ENCODE data around the gene SND1.

SND1 gene

DNA sequence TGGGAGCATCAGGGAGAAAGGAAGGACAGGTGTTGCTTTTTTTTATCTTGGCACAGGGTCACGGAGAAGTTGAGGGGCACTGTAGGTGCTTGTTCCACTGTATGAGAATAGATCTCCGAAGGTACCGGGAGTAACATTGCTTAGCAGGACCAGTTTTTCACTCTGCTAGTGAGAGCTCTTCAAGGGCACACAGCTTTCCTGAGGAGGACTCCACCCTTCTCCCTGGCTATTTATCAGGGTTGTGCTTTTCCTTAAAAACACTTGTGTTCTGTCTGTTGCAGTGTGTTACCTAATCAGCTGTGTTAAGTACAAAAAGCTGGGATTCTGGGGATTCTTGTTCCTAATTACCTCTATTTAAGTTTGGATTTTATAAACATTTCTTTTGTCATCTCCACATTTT is 160.5 kb downstream of the SND1 start:
- no peak overlapping the region for H3K4me3 ChIP-seq (ENCODE audit: low read depth in 1 of 2, low read length in 2 of 2)
- H3K27me3 ChIP-seq (ENCODE audit: control insufficient read depth in 1 of 2, insufficient read depth in 2 of 2, low read length in 2 of 2) = no peaks in the 10 kb centered on the region
- H3K4me1 ChIP-seq (ENCODE audit: insufficient read depth, low read length) = peaks cover 8% of the 10 kb centered on the region
- no peaks in the 10 kb centered on the region for H3K9me3 ChIP-seq (ENCODE audit: low read length)
- H3K36me3 ChIP-seq (ENCODE audit: insufficient read depth, low read length) = peaks cover 3% of the 10 kb centered on the region
- no peak overlapping the region for H3K27ac ChIP-seq (ENCODE audit: low read depth, low read length)
- H3K9ac ChIP-seq (ENCODE audit: low read length) = no peak overlapping the region

DNA sequence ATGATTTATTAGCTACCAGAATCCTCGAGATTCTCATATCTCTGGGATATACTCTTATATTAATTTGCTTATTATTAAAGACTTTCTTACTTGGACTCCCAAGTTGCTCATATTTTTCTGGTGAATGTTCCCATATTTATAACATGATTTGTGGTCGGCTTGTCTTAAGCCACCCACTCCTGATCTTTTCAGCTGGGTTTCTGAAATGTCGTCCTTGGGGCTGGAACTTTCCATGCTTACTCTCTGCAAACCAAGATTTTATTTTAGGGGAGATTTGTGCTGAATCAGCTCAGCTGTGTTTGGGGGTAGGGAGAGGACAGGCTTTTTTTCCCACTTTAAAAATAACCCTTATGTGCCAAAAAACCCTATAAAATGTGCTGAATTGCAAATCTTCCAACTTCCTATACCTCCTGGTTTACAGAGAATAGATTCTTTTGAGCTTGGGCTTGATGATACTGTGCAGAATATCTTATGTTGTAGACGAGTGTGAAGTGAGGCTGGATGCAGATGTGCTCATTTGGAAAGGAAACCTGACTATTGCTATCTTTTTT is 162.1 kb downstream of the SND1 start:
- Histone ChIP-seq H3K4me3 (ENCODE audit: low read depth in 1 of 2, low read length in 2 of 2) (no peak overlapping the region), H3K36me3 (ENCODE audit: insufficient read depth, low read length) (no peaks in the 10 kb centered on the region), H3K9ac (ENCODE audit: low read length) (no peak overlapping the region), H3K9me3 (ENCODE audit: low read length) (no peaks in the 10 kb centered on the region), H3K4me1 (ENCODE audit: insufficient read depth, low read length) (peaks cover 8% of the 10 kb centered on the region), H3K27ac (ENCODE audit: low read depth, low read length) (no peak overlapping the region), H3K27me3 (ENCODE audit: control insufficient read depth in 1 of 2, insufficient read depth in 2 of 2, low read length in 2 of 2) (no peaks in the 10 kb centered on the region)

DNA sequence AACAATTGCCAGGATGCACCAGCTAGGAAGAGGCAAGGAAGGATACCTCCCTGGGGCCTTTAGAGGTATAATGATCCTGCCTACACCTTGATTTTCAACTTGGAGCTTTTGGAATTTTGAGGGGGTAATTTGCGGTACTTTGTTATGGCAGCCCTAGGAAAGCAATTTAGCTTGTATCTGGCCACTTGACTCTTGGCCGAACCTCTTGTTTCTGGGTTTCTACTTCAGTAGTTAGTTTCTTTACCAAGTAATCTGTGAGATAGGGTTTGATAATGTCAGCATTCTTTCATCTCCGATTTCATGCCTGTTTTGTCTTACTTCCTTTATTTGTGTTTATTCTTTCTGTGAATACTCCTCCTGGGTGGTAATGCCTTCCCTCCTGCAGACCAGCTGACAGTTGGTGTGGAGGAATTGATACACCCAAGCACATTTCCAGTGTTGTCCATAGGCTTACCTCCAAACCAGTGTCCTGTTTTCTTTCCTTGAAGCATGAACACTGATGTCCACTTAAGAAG is 163.7 kb downstream of the SND1 start:
- Histone ChIP-seq H3K9me3 (ENCODE audit: low read length) (no peaks in the 10 kb centered on the region), H3K4me3 (ENCODE audit: low read depth in 1 of 2, low read length in 2 of 2) (no peak overlapping the region), H3K36me3 (ENCODE audit: insufficient read depth, low read length) (no peaks in the 10 kb centered on the region), H3K9ac (ENCODE audit: low read length) (no peak overlapping the region), H3K27me3 (ENCODE audit: control insufficient read depth in 1 of 2, insufficient read depth in 2 of 2, low read length in 2 of 2) (no peaks in the 10 kb centered on the region), H3K27ac (ENCODE audit: low read depth, low read length) (no peak overlapping the region), H3K4me1 (ENCODE audit: insufficient read depth, low read length) (peaks cover 8% of the 10 kb centered on the region)

DNA sequence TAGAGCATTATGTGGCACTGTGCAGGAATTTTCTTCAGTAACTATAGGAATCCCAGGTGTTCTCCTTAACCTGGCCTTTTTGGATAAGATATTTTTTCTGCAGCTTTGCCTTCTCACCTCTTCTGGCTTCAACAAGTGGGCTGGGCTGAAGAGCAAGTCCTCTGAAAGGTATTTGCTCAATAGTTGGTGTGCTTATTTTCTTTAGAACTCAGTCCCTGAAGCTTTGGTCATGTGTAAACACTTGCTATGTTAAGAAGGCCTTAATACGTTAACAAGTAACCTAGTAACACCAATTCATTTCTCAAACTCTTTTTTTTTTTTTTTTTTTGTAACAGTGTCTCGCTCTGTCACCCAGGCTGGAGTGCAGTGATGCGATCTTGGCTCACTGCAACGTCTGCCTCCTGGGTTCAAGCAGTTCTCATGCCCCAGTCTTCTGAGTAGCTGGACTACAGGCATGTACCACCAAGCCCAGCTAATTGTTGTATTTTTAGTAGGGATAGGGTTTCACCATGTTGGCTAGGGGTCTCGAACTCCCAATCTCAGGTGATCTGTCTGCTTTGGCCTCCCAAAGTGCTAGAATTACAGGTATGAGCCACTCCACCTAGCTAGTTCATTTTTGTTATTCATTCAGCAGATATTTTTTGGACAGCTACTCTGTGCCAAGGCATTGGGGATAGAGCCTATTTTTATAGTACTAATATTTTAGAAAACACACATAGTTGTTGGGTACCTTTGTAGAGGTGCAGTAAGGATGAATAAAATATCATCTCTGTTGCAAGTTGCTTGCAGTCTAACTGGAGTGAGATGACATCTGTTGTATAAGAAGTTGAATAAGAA is 164.6 kb downstream of the SND1 start:
- no peaks in the 10 kb centered on the region for H3K27me3 ChIP-seq (ENCODE audit: control insufficient read depth in 1 of 2, insufficient read depth in 2 of 2, low read length in 2 of 2)
- no peaks in the 10 kb centered on the region for H3K9me3 ChIP-seq (ENCODE audit: low read length)
- peaks cover 8% of the 10 kb centered on the region for H3K4me1 ChIP-seq (ENCODE audit: insufficient read depth, low read length)
- no peak overlapping the region for H3K9ac ChIP-seq (ENCODE audit: low read length)
- H3K4me3 ChIP-seq (ENCODE audit: low read depth in 1 of 2, low read length in 2 of 2) = no peak overlapping the region
- no peaks in the 10 kb centered on the region for H3K36me3 ChIP-seq (ENCODE audit: insufficient read depth, low read length)
- no peak overlapping the region for H3K27ac ChIP-seq (ENCODE audit: low read depth, low read length)

DNA sequence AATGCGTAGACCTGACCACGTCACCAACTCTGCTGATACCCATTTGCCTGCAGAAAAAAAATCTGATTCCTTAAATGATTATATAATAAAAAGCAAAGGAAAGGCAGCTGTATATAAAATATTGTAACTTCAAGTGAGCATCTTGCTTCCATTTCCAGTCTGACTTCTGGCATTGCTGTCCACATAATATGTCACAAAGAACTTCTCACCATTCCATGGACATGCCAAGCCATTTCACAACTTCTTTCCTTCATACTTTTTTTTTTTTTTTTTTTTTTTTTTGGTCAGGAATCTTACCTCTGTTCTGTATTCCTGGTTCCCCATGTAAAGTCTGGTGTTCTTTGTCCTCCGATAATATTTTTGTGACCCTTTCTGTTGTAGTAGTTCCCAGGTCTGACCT is 165.5 kb downstream of the SND1 start:
- no peak overlapping the region for H3K4me3 ChIP-seq (ENCODE audit: low read depth in 1 of 2, low read length in 2 of 2)
- no peak overlapping the region for H3K27ac ChIP-seq (ENCODE audit: low read depth, low read length)
- H3K9ac ChIP-seq (ENCODE audit: low read length) = no peak overlapping the region
- no peaks in the 10 kb centered on the region for H3K36me3 ChIP-seq (ENCODE audit: insufficient read depth, low read length)
- no peaks in the 10 kb centered on the region for H3K9me3 ChIP-seq (ENCODE audit: low read length)
- peaks cover 6% of the 10 kb centered on the region for H3K4me1 ChIP-seq (ENCODE audit: insufficient read depth, low read length)
- no peaks in the 10 kb centered on the region for H3K27me3 ChIP-seq (ENCODE audit: control insufficient read depth in 1 of 2, insufficient read depth in 2 of 2, low read length in 2 of 2)

DNA sequence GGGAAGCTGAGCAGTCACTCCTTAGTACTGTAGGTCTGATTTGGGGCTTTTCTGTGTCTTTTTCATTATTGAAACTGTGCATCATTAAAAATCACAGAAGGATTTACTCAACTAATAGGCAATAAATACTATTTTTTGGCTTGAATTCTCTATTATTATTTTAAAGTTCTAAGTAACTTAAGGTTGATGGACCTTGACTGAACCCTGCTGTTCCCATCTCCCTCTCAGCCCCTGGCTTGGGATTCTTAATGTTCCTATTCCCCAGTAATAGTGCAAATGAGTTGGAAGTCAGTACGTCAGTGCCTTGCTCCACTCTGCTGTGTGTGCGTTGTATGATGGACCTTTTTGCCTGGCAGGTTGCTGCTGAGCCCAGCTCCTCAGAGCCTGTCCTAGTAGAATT is 166.3 kb downstream of the SND1 start:
- Histone ChIP-seq H3K4me3 (ENCODE audit: low read depth in 1 of 2, low read length in 2 of 2) (no peak overlapping the region), H3K4me1 (ENCODE audit: insufficient read depth, low read length) (no peaks in the 10 kb centered on the region), H3K9ac (ENCODE audit: low read length) (no peak overlapping the region), H3K9me3 (ENCODE audit: low read length) (no peaks in the 10 kb centered on the region), H3K36me3 (ENCODE audit: insufficient read depth, low read length) (no peaks in the 10 kb centered on the region), H3K27ac (ENCODE audit: low read depth, low read length) (no peak overlapping the region), H3K27me3 (ENCODE audit: control insufficient read depth in 1 of 2, insufficient read depth in 2 of 2, low read length in 2 of 2) (no peaks in the 10 kb centered on the region)

DNA sequence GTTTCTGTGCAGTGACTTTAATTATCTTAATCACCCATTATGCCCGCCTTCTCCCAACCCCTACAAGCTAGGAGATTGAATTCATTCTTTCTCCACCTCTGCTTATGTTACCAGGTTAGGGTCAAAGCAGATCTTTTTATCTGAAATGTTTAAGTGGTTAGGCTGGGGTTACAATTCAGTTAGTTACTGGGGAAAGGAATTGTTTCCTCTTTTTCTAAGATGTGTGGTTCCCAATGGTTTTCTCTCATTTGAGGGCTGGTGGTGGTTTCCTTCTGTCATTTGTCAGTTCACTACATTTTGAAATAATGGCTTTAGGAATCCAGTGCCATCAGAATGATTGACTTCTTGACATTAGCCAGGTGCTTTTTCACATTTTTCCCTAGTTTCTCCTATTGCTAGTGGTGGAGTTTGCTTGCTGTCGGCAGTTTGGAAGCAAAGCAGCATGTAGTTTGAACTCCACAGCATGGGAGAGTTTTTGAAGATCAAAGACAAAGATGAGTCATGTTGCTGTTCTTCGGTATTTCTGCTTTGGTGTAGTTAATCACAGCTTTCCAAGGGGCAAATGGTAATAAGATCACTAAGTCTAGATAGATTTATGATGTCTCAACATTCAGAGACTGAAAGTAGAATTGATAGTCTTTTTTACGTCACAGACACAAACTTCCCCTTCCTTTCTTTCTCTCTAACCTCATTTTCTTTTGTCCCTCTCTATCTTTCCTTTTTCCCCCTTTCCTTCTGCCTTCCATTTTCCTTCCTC is 168.2 kb downstream of the SND1 start:
- no peaks in the 10 kb centered on the region for H3K36me3 ChIP-seq (ENCODE audit: insufficient read depth, low read length)
- no peak overlapping the region for H3K9ac ChIP-seq (ENCODE audit: low read length)
- no peak overlapping the region for H3K27ac ChIP-seq (ENCODE audit: low read depth, low read length)
- H3K4me3 ChIP-seq (ENCODE audit: low read depth in 1 of 2, low read length in 2 of 2) = no peak overlapping the region
- no peaks in the 10 kb centered on the region for H3K27me3 ChIP-seq (ENCODE audit: control insufficient read depth in 1 of 2, insufficient read depth in 2 of 2, low read length in 2 of 2)
- no peaks in the 10 kb centered on the region for H3K9me3 ChIP-seq (ENCODE audit: low read length)
- no peaks in the 10 kb centered on the region for H3K4me1 ChIP-seq (ENCODE audit: insufficient read depth, low read length)

DNA sequence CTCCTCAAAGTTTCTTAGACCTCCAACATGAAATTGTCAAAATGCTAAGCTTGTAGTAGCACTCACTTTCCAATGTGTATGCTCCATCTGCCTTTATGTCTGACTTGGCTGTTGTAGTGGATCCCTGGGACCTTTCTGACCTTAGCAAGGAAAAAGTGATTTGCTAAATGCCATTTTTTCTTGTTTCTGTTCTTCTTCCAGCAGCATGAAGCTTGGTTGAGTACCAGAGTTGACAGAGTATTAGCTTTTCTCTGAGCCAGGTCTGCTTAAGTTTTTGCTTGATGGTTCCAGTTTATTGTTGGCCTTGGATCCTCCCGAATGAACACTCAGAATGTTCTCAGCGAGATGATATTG is 168.7 kb downstream of the SND1 start:
- Histone ChIP-seq H3K36me3 (ENCODE audit: insufficient read depth, low read length) (no peaks in the 10 kb centered on the region), H3K9me3 (ENCODE audit: low read length) (no peaks in the 10 kb centered on the region), H3K4me3 (ENCODE audit: low read depth in 1 of 2, low read length in 2 of 2) (no peak overlapping the region), H3K27me3 (ENCODE audit: control insufficient read depth in 1 of 2, insufficient read depth in 2 of 2, low read length in 2 of 2) (no peaks in the 10 kb centered on the region), H3K4me1 (ENCODE audit: insufficient read depth, low read length) (no peaks in the 10 kb centered on the region), H3K27ac (ENCODE audit: low read depth, low read length) (no peak overlapping the region), H3K9ac (ENCODE audit: low read length) (no peak overlapping the region)

DNA sequence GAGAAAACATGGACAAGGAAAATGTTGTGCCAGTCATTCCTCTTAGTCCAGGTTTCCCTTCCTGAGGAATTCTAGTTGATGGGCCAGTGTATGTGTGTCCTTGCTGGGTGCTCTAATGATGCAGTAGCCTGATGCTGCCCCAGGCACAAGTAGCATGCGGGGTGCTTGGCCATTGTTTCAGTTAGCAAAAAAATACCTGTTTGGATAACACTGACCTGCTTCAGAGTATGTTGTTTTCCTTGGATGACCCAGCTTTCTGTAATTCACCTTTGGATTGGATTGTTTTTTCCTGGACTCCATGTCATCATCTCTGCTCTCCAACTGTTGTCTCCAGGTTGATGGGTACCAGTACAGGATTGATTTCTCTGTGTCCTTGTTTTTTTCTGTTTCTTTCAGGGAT is 169.2 kb downstream of the SND1 start:
- no peaks in the 10 kb centered on the region for H3K27me3 ChIP-seq (ENCODE audit: control insufficient read depth in 1 of 2, insufficient read depth in 2 of 2, low read length in 2 of 2)
- H3K36me3 ChIP-seq (ENCODE audit: insufficient read depth, low read length) = no peaks in the 10 kb centered on the region
- H3K9ac ChIP-seq (ENCODE audit: low read length) = no peak overlapping the region
- no peak overlapping the region for H3K27ac ChIP-seq (ENCODE audit: low read depth, low read length)
- no peak overlapping the region for H3K4me3 ChIP-seq (ENCODE audit: low read depth in 1 of 2, low read length in 2 of 2)
- H3K9me3 ChIP-seq (ENCODE audit: low read length) = no peaks in the 10 kb centered on the region
- H3K4me1 ChIP-seq (ENCODE audit: insufficient read depth, low read length) = no peaks in the 10 kb centered on the region

DNA sequence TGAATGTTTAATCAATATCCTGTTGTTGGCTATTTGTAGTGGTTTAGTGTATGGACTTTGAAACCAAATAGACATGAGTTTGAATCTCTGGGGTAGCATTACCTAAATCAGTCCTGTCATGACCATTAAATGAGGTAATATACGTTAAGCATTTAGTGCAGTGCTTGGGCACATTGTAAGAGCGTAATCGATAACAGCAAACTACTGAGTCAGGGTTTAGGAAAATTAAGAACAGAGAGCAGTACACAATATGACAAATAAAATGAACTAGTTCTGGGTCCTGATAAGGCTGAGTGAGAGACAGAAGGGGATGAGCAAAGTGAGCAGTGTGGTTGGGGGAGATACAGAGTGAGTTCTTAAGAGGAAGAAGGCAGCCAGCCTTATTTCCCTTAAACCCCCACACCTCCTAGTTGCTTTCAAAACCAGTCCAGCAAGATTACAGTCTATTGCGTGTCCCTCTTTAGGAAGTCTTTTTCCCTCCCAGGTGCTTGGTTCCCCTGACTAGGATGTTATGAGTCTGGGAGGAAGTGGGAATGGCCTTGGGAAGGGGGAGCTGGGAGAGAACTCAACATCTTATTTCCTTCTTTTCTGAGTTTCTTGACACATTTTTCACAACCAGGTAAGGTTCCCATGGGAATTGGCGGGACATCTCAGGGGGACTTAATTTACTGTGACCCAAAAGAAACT is 171.0 kb downstream of the SND1 start:
- no peaks in the 10 kb centered on the region for H3K27me3 ChIP-seq (ENCODE audit: control insufficient read depth in 1 of 2, insufficient read depth in 2 of 2, low read length in 2 of 2)
- H3K27ac ChIP-seq (ENCODE audit: low read depth, low read length) = no peak overlapping the region

DNA sequence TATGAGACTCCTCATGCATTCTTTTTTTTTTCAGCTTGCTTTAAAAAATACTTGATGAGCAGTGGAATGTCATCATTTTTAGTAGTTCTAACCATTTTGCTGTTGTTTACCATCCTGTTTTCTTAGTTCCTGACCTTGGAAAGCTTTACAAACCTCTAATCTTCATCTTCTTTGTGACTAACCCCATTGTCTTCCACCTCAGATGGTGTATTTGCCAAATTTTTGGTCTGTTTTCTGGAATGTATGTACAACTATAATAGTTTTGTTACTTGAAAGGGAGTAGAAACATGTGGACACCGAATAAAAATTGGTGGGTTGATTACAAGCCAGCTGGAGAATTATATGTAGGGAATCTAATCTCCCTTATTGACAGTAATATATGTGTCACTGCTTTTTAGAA is 172.7 kb downstream of the SND1 start:
- Histone ChIP-seq H3K27ac (ENCODE audit: low read depth, low read length) (no peak overlapping the region), H3K4me1 (ENCODE audit: insufficient read depth, low read length) (no peaks in the 10 kb centered on the region), H3K4me3 (ENCODE audit: low read depth in 1 of 2, low read length in 2 of 2) (no peak overlapping the region), H3K27me3 (ENCODE audit: control insufficient read depth in 1 of 2, insufficient read depth in 2 of 2, low read length in 2 of 2) (no peaks in the 10 kb centered on the region), H3K36me3 (ENCODE audit: insufficient read depth, low read length) (no peaks in the 10 kb centered on the region), H3K9me3 (ENCODE audit: low read length) (no peaks in the 10 kb centered on the region), H3K9ac (ENCODE audit: low read length) (no peak overlapping the region)

More for the DNA sequence above, 171.0 kb downstream of the SND1 start:
- H3K4me3 ChIP-seq (ENCODE audit: low read depth in 1 of 2, low read length in 2 of 2) = no peak overlapping the region
- H3K9ac ChIP-seq (ENCODE audit: low read length) = no peak overlapping the region
- H3K36me3 ChIP-seq (ENCODE audit: insufficient read depth, low read length) = no peaks in the 10 kb centered on the region
- no peaks in the 10 kb centered on the region for H3K9me3 ChIP-seq (ENCODE audit: low read length)
- no peaks in the 10 kb centered on the region for H3K4me1 ChIP-seq (ENCODE audit: insufficient read depth, low read length)

Data from muscle layer of colon (tissue), 2 donors.